ENCODE measurements around the gene CABYR.

- TF ChIP-seq, protein P1, sequence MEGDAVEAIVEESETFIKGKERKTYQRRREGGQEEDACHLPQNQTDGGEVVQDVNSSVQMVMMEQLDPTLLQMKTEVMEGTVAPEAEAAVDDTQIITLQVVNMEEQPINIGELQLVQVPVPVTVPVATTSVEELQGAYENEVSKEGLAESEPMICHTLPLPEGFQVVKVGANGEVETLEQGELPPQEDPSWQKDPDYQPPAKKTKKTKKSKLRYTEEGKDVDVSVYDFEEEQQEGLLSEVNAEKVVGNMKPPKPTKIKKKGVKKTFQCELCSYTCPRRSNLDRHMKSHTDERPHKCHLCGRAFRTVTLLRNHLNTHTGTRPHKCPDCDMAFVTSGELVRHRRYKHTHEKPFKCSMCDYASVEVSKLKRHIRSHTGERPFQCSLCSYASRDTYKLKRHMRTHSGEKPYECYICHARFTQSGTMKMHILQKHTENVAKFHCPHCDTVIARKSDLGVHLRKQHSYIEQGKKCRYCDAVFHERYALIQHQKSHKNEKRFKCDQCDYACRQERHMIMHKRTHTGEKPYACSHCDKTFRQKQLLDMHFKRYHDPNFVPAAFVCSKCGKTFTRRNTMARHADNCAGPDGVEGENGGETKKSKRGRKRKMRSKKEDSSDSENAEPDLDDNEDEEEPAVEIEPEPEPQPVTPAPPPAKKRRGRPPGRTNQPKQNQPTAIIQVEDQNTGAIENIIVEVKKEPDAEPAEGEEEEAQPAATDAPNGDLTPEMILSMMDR (IDR thresholded peaks at IDR 0.05) = no peak
- TF ChIP-seq POLR2A (IDR thresholded peaks at IDR 0.05) (no peak), POLR2AphosphoS5 (IDR thresholded peaks at IDR 0.05) (no peak), EP300 (IDR thresholded peaks at IDR 0.05; ENCODE audit: low read depth) (no peak)
Measured at GRCh38 chr18:24127735-24128134, 11.1 kb upstream of the CABYR start.

All from transverse colon (tissue), 4 donors.